ENCODE data around the gene PTPN1.

DNA sequence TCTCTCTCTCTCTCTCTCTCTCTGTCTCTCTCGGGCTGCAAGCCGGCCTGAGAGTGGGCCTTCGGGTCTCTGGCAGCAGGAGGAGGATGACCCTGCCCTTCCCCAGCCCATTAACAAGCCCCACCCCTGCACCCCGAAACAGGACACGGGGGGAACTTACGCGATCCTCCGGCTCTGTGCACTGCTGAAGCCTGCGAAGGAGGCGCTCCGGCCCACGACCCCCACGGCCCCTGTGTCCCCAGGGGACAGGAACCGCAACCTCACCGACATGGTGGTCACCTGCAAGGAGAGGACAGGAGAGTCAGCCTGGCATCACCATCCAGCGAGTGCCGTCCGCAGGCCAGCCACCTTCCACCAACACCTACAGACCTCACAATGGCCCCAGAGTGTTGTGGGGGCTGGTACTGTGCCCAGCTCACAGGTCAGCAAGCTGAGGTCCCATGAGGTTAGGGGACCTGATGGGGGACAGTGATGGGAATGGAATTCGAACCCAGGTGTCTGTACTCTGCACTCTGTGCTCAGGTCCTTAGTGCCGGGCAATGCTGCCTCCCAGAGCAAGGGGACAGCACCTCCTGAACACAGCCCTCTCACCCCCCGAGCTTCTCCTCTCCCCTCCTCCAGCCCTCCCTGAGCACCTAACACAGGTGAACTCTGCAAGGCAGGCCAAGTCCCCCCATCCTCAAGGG lies 120.5 kb downstream of the PTPN1 start:
- TF ChIP-seq UBTF (CRISPR knock-in tag; IDR thresholded peaks at IDR 0.05) (no peak), ZNF569 (CRISPR knock-in tag; IDR thresholded peaks at IDR 0.05; ENCODE audit: borderline replicate concordance) (no peak), CTCF (CRISPR knock-in tag; IDR thresholded peaks at IDR 0.05) (no peak), RFX5 (IDR thresholded peaks at IDR 0.05; ENCODE audit: low read depth, low read length) (no peak), EP300 (IDR thresholded peaks at IDR 0.05; ENCODE audit: low read depth in 2 of 2, low read length in 2 of 2) (no peak), EP300 (CRISPR knock-in tag; IDR thresholded peaks at IDR 0.05; ENCODE audit: borderline replicate concordance) (no peak), ZNF580 (CRISPR knock-in tag; IDR thresholded peaks at IDR 0.05; ENCODE audit: borderline replicate concordance, low read depth) (no peak), FOSL2 (CRISPR knock-in tag; IDR thresholded peaks at IDR 0.05) (no peak)
